Fibroblast of lung (primary cell): ENCODE data around the gene ADD3.

Experiments
- EZH2 ChIP-seq: IDR thresholded peaks from 2 replicates; pipeline ENCODE4 v1.5.1; 2012; ENCODE audit warnings: low read length, control low read depth, mild to moderate bottlenecking; ENCODE audit errors: missing control alignments
- TF ChIP-seq, protein P1 (sequence below), 2 donors: IDR thresholded peaks in 1 of 2; conservative IDR thresholded peaks in 1 of 2; 1 replicate in 1 of 2; 2 replicates in 1 of 2; pipeline ENCODE4 v1.5.1; 2011 to 2012; ENCODE audit warnings: low read length in 2 of 2, control low read depth in 1 of 2, inconsistent platforms in 1 of 2, low read depth in 1 of 2, mild to moderate bottlenecking in 1 of 2

DNA sequence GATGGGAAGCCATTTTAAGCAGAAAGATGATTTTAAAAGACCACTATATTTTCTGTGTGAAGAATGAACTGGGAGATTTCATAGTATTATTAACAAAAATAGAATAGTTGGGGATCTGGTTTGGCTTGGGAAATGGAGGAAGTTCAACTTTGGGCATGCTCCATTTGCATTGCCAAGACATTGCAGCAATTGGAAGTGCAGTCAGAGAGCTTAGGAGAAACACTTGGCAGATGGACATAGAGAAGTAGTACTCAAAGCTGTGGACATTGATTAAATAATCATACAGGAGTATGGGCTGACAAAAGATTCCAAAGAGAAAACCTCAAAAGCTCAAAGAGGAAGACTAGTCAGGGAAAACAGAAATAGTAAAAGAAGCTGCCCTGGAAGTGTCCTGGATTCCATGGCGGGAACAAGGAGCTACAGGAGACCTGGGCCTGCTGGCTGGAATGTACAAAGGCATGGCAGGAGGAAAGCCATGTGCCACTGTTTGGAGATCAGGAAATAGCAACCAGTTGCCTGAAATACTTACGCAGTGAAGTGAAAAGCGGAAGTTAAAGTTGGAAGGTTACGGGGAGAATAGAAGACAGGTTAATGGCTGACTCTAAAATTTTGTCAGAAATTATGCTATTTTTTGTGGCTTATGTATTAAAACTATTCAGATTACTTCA, 106.0 kb downstream of the ADD3 start:
- TF ChIP-seq, protein P1, sequence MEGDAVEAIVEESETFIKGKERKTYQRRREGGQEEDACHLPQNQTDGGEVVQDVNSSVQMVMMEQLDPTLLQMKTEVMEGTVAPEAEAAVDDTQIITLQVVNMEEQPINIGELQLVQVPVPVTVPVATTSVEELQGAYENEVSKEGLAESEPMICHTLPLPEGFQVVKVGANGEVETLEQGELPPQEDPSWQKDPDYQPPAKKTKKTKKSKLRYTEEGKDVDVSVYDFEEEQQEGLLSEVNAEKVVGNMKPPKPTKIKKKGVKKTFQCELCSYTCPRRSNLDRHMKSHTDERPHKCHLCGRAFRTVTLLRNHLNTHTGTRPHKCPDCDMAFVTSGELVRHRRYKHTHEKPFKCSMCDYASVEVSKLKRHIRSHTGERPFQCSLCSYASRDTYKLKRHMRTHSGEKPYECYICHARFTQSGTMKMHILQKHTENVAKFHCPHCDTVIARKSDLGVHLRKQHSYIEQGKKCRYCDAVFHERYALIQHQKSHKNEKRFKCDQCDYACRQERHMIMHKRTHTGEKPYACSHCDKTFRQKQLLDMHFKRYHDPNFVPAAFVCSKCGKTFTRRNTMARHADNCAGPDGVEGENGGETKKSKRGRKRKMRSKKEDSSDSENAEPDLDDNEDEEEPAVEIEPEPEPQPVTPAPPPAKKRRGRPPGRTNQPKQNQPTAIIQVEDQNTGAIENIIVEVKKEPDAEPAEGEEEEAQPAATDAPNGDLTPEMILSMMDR (conservative IDR thresholded peaks at IDR 0.05 in 1 of 2, IDR thresholded peaks at IDR 0.05 in 1 of 2; ENCODE audit: low read depth in 1 of 2, low read length in 2 of 2): no peak
- TF ChIP-seq EZH2: no peak
